Hematopoietic multipotent progenitor cell treated with erythropoietin and hydrocortisone succinate and interleukin-3 and kit ligand, for 6 days (in vitro differentiated cells): Measurements from ENCODE around the gene MEIOB.
"Not testable (repeated sequence)": the region's sequence is repeated elsewhere in the genome, so short reads cannot be mapped to it uniquely, and the experiment has no call there.

Experiments
- DNase-seq: peaks from one replicate; pipeline ENCODE4 v3.0.0-alpha.2; 2015

The MEIOB gene

DNA sequence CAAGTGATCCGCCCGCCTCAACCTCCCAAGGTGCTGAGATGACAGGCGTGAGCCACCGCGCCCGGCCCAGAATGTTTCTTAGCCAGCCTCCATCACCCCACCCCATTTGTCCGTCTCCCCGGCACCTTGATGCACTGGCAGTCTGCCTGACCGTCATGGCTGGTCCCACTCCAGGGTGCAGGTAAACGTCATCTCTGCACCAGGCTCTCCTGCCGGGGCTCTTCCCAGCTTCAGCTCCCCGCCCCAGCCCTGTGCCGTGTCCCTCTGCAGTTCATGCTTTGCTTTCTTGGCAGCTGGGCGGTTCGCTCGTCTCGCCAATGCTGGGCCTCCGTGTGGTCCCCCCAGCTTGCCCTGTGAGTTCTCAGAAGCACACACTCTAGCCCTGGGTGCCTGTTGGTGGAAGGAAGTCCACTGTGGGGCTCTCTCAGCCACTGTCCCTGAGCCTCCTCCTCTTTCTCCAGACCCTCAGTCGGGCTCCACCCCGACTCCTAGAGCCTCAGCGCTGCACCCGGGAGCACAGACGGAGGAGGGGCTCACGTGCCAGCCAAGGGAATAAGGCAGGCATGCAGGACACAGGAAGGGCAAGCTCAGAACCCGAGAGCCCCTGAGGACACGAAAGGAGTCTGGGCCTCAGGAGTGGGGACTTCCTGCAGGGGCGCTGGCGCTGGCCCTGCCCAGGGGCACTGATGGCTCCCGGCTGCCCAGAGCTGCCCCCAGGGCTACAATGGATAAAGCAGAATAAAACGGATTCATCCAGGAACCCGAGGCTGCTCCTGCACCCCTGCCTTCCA, 34.3 kb upstream of the MEIOB start:
- no peak for DNase-seq

DNA sequence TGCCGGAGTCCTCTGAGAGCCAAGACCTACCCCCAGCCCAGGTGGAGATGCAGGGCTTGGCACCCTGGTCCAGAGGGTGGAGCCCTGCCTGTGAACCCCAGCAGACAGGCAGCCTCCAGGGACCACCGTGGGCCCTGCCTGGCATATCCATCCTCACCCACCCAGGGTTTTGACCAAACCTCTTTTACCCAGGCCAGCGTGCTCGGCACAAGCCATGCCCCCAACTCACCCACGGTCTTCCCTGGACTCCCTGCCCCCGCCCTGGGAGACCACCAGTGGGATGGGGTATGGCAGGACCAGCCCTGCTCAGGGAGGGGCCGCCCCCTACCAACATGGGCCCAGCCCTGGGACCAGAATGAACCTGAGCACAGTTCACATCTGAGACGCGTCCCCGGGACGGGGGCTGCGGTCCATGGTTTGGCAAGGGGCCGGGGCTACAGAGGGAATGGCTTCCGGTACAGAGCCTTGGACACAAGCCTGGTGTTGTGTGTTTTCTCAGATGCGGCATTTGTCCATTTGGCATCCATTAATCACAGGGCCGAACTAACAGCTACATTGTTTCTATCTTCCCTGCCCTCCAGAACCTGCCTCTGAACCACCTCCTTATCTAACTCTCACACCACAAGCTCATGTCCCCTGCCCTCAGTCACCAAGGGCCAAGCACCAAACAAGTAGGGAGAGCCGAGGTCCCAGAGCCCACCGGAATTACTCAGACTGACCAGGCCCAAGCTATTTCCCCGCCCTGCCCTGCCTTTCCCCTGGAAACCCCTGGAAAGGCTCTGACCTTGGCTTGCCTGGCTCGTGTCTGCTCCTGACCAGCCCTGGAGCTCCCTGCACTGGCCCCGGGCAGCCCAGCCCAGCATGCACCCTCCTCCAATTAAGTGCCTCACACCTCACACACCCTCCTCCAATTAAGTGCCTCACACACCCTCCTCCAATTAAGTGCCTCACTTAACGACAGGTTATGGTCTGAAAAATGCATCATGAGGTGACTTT, 32.2 kb upstream of the MEIOB start:
- DNase-seq: no peak

DNA sequence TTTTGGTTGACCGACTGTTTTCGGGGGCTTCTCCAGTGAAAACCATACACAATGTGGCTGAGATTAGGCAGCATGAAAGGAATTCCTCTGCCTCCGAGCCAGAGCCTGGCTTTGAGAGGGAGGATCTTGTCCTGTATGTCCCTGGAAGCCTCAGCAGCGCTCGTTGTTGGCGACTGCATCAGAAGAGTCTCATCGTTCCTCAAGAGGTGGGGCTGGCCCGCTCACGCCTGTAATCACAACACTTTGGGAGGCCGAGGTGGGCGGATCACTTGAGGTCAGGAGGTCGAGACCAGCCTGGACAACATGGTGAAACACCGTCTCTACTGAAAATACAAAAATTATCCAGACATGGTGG, 31.2 kb upstream of the MEIOB start:
- no peak for DNase-seq

DNA sequence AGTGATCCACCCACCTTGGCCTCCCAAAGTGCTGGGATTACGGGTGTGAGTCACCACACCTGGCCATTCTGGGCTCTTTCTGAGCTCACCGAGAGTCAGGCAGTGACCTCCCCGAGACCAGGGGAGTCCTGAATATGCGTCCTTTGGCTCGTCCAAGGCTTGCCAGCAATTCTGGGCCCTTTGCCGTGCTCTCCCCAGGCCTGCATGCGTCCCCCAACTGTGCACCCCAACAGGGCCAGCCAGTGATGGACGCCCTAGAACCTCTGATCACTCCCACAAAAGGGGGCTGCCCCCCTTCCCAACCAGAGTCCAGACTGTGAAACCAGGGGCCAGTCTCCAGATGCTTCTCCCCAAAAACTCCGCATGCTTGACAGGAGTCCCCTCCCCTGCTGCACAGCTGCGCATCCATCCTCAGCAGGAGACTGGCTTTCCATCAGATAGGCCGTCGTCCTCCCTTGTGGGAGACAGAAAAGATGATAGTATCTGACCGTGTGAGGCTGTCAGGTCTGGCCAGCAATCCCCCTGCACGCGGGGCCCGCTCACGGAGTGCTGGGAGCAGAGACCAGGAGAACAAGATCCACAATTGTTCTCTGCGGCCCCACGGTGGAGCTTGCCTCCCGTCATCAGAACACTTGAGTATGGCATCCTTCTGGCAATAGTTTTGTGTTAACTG, 30.7 kb upstream of the MEIOB start:
- DNase-seq: no peak

DNA sequence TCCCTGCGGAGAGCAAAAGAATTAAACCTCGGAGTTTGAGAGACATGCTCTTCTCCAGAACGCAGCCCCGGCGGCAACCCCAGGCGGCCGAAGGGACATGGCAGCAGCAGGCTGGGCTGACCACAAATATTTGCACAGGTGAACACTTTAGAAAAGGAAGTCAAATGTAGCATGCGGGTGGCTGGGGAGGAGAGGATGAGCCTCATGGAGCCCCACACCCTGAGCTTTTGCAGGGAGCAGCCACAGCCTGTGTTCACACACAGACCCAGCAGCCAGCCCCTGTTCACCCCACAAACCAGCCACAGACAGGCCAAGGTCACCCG, 28.4 kb upstream of the MEIOB start:
- DNase-seq: no peak

DNA sequence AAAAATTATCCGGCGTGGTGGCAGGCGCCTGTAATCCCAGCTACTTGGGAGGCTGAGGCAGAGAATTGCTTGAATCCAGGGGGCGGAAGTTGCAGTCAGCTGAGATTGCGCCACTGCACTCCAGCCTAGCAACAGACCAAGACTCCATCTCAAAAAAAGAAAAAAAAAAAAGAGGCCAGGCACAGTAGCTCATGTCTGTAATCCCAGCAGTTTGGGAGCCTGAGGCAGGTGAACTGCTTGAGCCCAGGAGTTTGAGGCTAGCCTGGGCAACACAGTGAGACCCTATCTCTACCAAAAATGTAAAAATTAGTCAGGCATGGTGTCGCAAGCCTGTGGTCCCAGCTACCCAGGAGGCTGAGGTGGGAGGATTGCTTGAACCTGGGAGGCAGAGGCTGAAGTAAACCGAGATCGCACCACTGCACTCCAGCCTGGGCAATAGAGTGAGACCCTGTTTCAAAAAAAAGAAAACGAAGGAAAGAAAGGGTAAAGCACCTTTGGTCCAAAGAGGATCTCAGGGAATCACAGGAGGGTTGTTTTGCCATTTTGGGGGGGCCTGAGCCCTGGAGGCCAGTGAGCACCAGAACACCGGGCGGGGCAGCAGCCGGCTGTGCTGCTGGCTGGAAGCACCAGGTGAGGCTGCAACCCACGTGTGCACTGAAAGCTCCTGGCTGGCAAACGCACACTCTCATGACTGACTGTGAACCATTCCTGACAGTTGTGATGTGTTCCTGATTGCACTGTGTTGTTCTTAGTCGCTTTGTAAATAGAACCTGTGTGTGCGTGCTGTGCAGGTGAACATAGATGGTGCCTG, 27.9 kb upstream of the MEIOB start:
- DNase-seq: no peak

DNA sequence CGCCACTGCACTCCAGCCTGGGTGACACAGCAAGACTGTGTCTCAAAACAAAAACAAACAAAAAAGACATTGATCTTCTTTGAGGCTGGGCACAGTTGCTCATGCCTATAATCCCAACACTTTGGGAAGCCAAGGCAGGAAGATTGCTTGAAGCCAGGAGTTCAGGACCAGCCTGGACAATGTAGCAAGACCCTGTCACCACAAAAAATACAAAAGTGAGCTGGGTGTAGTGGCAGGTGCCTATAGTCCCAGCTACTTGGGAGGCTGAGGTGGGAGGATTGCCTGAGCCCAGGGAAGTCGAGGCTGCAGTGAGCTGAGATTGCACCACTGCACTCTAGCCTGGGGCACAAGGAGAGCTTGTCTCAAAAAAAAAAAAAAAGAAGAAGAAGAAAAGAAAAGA, 25.7 kb upstream of the MEIOB start:
- DNase-seq: not testable (repeated sequence)

DNA sequence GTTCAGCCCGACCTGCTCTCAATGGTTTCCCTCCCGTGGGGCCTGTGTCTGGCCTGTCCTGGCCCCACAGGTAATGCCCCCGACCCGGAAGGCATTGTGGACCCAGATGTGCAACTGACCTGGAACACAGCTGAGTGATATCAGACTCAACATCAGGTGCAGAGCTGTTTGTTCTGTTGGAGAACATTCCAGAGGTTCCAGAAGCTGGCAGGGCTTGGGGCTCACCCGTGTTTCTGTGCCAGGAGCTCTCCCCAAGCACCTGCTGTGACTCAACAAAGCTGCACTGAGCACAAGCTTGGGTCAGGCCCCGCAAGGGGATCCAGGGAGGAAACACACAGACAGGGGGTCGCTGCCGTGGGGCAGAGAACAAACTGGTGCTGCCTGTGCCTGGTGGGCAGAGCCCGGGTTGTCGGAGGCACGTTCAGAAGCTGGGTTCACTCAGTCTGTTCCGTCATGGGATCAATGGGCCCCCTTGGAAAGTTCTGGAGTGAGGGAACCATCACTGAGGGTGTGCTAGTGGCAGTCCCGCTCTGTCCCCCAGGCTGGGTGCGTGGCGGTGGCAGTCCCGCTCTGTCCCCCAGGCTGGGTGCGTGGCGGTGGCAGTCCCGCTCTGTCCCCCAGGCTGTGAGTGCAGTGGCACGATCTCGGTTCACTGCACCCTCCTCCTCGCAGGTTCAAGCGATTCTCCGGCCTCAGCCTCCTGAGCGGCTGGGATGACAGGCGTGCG, 24.1 kb upstream of the MEIOB start:
- no peak for DNase-seq

DNA sequence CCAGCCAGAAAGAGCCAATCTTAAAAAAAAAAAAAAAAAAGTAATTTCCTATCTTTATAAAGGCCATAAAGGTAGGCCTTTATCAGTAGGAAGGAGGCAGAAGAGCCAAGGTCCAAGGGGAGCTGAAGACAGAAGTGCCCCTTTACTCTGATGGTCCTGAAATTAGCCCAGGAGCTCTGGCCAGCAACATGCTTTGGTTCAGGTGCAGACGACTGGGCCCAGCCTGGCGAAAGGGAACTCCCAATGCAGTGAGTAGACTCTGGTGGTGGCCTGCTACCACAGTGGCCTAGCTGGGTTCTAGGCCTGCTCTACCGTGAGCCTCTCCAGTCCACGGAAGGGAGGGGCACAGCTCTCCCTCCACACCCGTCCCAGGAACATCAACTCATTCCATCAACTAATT, 23.1 kb upstream of the MEIOB start:
- DNase-seq: no peak

DNA sequence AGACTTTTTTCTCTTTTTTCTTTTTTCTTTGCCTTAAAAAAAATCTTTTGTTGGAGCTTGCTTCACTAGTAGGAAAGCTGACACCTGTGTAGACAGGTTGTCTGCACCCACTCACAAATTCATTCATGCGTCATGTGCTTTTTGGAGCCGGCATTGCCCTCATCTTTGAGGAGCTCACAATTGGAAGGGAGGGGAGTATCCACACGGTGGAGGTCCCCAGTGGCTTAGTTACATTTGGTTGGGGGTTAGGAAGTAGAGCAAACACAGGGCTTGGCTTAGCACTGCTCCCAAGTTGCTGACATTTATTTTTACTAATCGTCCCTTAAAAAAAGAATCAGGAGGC, 18.7 kb upstream of the MEIOB start:
- no peak for DNase-seq

DNA sequence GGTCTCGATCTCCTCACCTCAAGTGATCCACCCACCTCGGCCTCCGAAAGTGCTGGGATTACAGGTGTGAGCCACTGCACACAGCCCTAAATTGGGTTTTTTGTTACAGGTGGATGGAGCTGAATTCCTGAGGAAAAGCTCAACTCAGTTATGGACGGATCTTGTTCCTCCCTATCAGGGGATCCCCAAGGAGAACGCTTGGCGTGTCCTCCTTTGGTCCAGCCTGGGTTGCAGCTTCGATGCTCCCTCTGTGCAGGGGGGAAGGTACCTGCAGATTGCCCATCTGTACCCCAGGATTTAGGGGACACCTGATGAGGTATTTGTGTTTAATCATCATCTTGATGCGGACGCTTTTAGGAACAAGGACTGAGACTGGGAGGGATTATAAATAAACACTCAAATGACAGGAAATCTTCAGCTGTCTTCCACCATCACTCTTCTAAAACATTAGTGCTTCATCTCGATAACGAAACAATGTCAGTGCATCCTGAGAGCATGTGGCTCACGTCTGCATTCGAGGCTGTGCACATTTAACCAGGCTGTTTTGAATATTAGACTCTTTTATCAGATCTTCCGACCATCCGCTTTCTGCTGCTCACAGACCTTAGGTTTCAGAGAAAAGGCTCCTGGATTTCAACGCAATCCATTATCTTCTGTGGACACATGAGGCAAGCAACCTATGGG, 18.2 kb upstream of the MEIOB start:
- DNase-seq: no peak

DNA sequence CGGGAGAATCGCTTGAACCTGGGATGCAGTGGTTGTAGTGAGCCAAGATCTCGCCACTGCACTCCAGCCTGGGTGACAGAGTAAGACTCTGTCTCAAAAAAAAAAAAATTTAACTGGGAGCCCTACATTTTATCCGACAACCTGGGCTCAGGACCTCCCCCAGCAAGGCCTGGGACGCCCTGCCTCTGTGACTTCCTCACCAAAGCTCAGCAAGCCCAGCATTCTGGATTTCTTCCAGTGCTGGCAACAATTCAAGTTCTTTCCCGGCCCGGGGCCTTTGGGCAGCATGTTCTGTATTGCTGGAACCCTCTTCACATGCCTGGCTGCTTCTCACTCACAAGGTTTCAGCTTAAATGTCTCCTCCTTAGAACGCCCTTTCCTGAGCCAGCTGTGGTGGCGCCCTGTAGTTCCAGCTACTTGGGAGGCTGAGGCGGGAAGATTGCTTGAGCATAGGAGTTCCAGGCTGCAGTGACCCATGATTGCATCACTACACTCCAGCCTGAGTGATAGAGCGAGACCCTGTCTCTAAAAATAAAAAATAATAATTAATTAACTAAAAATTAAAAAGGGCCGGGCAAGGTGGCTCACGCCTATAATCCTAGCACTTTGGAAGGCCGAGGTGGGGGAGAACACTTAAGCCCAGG, 15.9 kb upstream of the MEIOB start:
- no peak for DNase-seq

DNA sequence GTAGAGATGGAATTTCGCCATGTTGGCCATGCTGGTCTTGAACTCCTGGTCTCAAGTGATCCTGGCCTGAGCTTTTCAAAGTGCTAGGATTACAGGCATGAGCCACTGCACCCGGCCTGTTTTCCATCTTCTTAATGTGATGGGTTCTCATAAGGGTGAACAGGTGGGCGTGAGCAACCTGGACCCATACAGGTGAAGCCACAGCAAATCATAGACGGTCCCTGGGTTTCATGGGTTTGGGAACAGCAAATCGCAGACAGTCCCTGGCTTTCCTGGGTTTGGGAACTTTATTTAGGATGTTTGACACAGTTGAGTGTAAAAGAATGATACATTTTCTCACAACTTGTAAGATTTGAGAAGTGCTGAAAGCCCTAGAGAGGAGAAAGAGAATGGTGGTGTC, 12.9 kb upstream of the MEIOB start:
- no peak for DNase-seq

DNA sequence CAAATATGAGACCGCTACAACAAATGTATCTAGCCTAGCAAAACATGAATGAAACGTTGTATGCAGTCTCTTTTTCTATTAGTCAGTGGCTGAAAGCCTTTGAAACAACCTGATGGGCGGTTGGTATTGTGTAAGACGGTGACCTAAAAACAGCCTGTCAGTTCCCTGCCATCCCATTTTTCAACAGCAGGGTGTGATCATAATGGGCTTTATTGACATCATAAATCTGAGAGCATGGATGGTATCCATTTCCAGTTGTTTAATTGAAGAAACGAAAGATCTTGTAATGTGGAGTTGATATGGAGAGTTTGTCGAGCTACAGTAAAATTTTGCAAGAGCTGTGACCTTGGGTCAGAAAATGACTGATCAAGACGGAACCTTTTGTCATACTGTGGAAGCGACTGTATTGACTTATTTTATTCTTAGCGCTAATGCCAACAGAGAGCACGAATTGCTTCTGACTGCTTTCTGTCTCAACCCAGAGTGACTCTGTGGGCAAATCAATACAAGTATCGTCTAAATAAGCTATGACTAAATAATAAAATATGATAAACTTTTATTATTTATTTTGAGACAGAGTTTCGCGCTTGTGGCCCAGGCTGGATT, 12.3 kb upstream of the MEIOB start:
- peak; percentile 68 for DNase-seq

DNA sequence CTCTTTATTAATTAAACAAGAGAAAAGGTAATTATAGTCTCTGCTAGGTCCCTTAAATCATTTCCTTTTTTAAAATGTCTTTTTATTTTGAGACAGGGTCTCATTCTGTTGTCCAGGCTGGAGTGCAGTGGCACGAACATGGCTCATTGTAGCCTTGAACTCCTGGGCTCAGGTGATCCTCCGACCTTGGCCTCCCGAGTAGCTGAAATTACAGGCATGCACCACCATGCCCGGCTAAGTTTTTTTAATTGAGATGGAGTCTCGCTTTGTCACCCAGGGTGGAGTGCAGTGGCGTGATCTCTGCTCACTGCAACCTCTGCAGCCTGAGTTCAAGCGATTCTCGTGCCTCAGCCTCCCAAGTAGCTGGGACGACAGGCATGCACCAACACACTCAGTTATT, 9.2 kb upstream of the MEIOB start:
- DNase-seq: not testable (repeated sequence)

DNA sequence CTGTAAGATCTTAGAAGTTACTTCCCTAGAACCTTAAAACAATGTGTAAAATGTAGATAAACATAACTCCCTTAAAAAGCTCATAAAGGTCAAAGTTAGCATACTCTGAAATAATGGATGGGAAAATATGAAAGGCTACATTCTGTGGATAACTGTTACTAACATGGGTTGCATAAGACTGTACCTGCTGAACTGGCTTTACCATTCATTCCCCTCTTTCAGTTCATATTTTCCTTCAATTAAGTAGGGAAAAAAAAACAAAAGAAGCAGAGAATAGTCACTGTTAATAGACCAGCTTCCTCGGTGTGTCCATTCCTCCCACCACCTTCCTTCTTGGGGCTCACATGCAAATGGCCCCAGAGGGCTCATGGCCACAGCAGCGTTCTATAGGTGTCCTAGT, 7.5 kb upstream of the MEIOB start:
- no peak for DNase-seq

DNA sequence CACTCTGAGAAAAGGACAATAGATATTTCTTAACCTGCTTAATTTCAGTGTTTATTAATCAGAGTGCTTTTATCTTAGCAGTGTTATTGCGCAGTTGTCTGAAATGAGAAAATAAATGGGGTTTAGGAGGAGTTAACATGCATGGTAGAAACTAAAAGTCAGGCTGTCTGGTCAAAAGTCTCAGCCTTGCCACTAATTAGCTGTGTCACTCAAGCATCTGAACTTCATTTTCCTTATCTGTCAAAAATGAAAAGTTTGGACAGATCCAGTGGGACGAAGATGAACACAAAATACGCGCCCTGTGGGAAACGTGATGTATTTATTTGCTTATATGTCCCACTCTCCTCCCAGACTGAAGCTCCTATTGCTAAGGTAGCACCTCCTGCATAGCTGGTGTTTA, 6.3 kb upstream of the MEIOB start:
- DNase-seq: no peak

DNA sequence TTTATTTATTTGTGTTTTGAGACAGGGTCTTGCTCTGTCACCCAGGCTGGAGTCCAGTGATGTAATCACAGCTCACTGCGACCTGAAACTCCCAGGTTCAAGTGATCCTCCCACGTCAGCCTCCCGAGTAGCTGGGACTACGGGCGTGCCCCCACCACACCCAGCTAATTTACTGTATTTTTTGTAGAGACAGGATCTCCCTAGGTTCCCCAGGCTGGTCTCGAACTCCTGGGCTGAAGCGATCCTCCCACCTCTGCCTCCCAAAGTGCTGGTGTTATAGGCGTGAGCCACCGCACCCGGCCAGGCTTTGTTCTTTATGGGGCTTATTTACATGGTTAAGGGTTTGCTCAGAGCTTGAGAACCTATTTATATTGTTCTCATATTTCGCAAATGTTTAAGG, 5.8 kb upstream of the MEIOB start:
- DNase-seq: no peak

DNA sequence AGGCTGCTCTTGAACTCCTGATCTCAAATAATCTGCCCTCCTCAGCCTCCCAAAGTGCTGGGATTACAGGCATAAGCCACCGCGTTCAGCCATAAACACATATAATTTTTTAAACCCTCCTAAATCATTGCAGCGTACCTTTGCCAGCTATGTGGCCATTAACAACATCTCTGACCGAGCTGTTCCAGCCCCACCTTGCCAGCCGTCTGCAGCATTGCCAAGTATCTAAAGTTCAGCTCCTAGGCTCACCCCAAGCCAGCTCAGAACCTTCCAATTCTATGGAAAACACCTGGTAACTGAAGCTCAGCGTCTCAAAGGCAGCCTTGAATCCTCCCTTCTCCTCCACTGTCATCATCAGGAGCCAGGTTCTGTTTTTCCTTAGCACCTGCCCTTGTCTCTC, 5.1 kb upstream of the MEIOB start:
- DNase-seq: no peak

DNA sequence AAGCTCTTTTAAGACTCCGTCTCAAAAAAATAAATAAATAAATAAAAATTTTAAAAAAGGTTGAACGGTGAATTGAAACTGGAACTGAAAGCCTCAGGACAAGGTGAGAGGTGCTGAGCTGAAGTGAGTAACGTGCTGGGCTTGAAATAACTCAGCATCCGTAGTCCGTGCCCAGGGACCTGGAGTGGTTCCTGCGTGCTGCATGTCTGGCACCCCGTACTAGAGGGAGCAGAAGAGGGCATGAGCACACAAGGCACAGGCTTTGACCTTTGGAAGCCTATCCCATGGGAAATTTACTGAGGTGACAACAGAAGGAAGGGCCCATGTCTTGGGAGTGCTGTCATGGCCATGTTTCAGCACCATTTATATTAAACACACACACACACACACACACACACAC, 4.5 kb upstream of the MEIOB start:
- DNase-seq: no peak

DNA sequence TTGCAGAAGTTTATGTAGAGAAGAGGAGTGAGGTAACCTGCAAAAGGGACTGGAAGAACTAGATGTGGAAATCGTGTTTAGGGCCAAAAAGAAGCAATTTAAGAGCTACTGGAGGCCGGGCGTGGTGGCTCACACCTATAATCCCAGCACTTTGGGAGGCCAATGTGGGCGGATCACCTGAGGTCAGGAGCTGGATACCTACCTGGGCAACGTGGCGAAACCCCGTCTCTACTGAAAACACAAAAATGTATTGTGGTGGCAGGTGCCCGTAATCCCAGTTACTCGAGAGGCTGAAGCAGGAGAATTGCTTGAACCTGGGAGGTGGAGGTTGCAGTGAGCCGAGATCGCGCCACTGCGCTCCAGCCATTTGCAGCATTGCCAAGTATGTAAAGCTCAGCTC, 4.1 kb upstream of the MEIOB start:
- DNase-seq: not testable (repeated sequence)
